HEK293 (cell line): ENCODE results near the gene SPEM2.
A peak's percentile ranks its signal among the peaks of the same experiment; 100 is the strongest.

Experiments used
- CTCF ChIA-PET: fragments of 350-600 bp; formaldehyde crosslinking; extraction: SDS; loops from one replicate; lab custom pipeline; 2021; ENCODE audit warnings: antibody characterized with exemption; lab: Yijun Ruan, JAX
- POLR2A ChIA-PET: fragments of 300-600 bp; formaldehyde crosslinking; extraction: SDS; loops from one replicate; lab custom pipeline; 2020; ENCODE audit warnings: antibody characterized with exemption, inconsistent platforms; lab: Yijun Ruan, JAX
- H3K27ac ChIP-seq: fragments of 200-500 bp; sonication (Bioruptor generic); 2 replicates; pipeline ENCODE4 v1.5.1; 2014; ENCODE audit warnings: low read depth, low read length, control low read depth, inconsistent platforms; ENCODE audit errors: extremely low read depth
- H3K36me3 ChIP-seq, 2 experiments: fragments of 200-500 bp in 1 of 2; sonication (Bioruptor generic) in 1 of 2; 1 replicate in 1 of 2; 2 replicates in 1 of 2; pipeline ENCODE4 v1.5.1; 2014 to 2017; ENCODE audit warnings: inconsistent platforms in 2 of 2, low read length in 2 of 2; ENCODE audit not compliant: control insufficient read depth in 2 of 2, insufficient read depth in 1 of 2
- H3K4me1 ChIP-seq: fragments of 200-500 bp; sonication (Bioruptor generic); 2 replicates; pipeline ENCODE4 v1.5.1; 2014; ENCODE audit warnings: mild to moderate bottlenecking, low read length, inconsistent platforms; ENCODE audit not compliant: control insufficient read depth, insufficient read depth
- H3K4me3 ChIP-seq: 2 replicates; pipeline ENCODE4 v1.5.1; 2011; ENCODE audit warnings: low read depth, mild to moderate bottlenecking, control low read depth, low read length, moderate library complexity
- H3K9me3 ChIP-seq: fragments of 200-500 bp; sonication (Bioruptor generic); 2 replicates; pipeline ENCODE4 v1.5.1; 2014; ENCODE audit warnings: low read depth, low read length, inconsistent platforms; ENCODE audit not compliant: control insufficient read depth, insufficient read depth
- GLIS2 ChIP-seq: fragments of 450-650 bp; formaldehyde crosslinking; IDR thresholded peaks from 2 replicates; pipeline ENCODE4 v1.5.1; 2016; ENCODE audit warnings: missing biosample characterization, missing genetic modification characterization
- MZF1 ChIP-seq: fragments of 450-650 bp; formaldehyde crosslinking; IDR thresholded peaks from 2 replicates; pipeline ENCODE4 v1.5.1; 2017; ENCODE audit warnings: missing biosample characterization, missing genetic modification characterization, borderline replicate concordance
- PATZ1 ChIP-seq: fragments of 450-650 bp; formaldehyde crosslinking; IDR thresholded peaks from 2 replicates; pipeline ENCODE4 v1.5.1; 2016; ENCODE audit warnings: missing biosample characterization, missing genetic modification characterization
- PRDM1 ChIP-seq: fragments of 450-650 bp; formaldehyde crosslinking; IDR thresholded peaks from 2 replicates; pipeline ENCODE4; 2016; ENCODE audit warnings: missing biosample characterization, missing genetic modification characterization
- REPIN1 ChIP-seq: fragments of 450-650 bp; formaldehyde crosslinking; IDR thresholded peaks from 2 replicates; pipeline ENCODE4 v1.5.1; 2017; ENCODE audit warnings: missing biosample characterization, missing genetic modification characterization, low read depth
- SP2 ChIP-seq: fragments of 450-650 bp; formaldehyde crosslinking; IDR thresholded peaks from 2 replicates; pipeline ENCODE4 v1.5.1; 2016; ENCODE audit warnings: missing biosample characterization, missing genetic modification characterization
- SP3 ChIP-seq: fragments of 450-650 bp; formaldehyde crosslinking; IDR thresholded peaks from 2 replicates; pipeline ENCODE4 v1.5.1; 2016; ENCODE audit warnings: missing biosample characterization, missing genetic modification characterization
- SP7 ChIP-seq: fragments of 450-650 bp; formaldehyde crosslinking; IDR thresholded peaks from 2 replicates; pipeline ENCODE4 v1.5.1; 2016; ENCODE audit warnings: missing biosample characterization, missing genetic modification characterization
- ZBTB17 ChIP-seq: fragments of 450-650 bp; formaldehyde crosslinking; IDR thresholded peaks from 2 replicates; pipeline ENCODE4 v1.5.1; 2016; ENCODE audit warnings: missing biosample characterization, missing genetic modification characterization
- ZBTB7A ChIP-seq: fragments of 450-650 bp; formaldehyde crosslinking; IDR thresholded peaks from 2 replicates; pipeline ENCODE4 v1.5.1; 2016; ENCODE audit warnings: low read depth, missing biosample characterization, missing genetic modification characterization
- ZFHX2 ChIP-seq: fragments of 450-650 bp; formaldehyde crosslinking; conservative IDR thresholded peaks from 2 replicates; pipeline ENCODE4 v1.5.1; 2016; ENCODE audit warnings: missing biosample characterization, missing genetic modification characterization
- ZFP41 ChIP-seq: fragments of 450-650 bp; formaldehyde crosslinking; IDR thresholded peaks from 2 replicates; pipeline ENCODE4 v1.5.1; 2016; ENCODE audit warnings: missing biosample characterization, missing genetic modification characterization, borderline replicate concordance
- ZNF132 ChIP-seq: fragments of 450-650 bp; formaldehyde crosslinking; IDR thresholded peaks from 2 replicates; pipeline ENCODE4 v1.5.1; 2017; ENCODE audit warnings: missing biosample characterization, missing genetic modification characterization, borderline replicate concordance
- ZNF335 ChIP-seq: fragments of 450-650 bp; formaldehyde crosslinking; conservative IDR thresholded peaks from 2 replicates; pipeline ENCODE4 v1.5.1; 2016; ENCODE audit warnings: missing biosample characterization, missing genetic modification characterization
- ZNF366 ChIP-seq: fragments of 450-650 bp; formaldehyde crosslinking; conservative IDR thresholded peaks from 2 replicates; pipeline ENCODE4 v1.5.1; 2016; ENCODE audit warnings: missing biosample characterization, missing genetic modification characterization
- ZNF394 ChIP-seq: fragments of 450-650 bp; formaldehyde crosslinking; IDR thresholded peaks from 2 replicates; pipeline ENCODE4 v1.5.1; 2016; ENCODE audit warnings: missing biosample characterization, missing genetic modification characterization, mild to moderate bottlenecking, moderate library complexity, borderline replicate concordance
- ZNF600 ChIP-seq: fragments of 450-650 bp; formaldehyde crosslinking; IDR thresholded peaks from 2 replicates; pipeline ENCODE4 v1.5.1; 2016; ENCODE audit warnings: missing biosample characterization, missing genetic modification characterization
- ZNF692 ChIP-seq: fragments of 450-650 bp; formaldehyde crosslinking; IDR thresholded peaks from 2 replicates; pipeline ENCODE4 v1.5.1; 2016; ENCODE audit warnings: missing biosample characterization, missing genetic modification characterization
- TF ChIP-seq, protein P1 (sequence below): fragments of 450-650 bp; formaldehyde crosslinking; IDR thresholded peaks from 2 replicates; pipeline ENCODE4 v1.5.1; 2016; ENCODE audit warnings: missing biosample characterization, missing genetic modification characterization
- TF ChIP-seq, protein P2 (sequence below): fragments of 450-650 bp; formaldehyde crosslinking; IDR thresholded peaks from 2 replicates; pipeline ENCODE4 v1.5.1; 2016; ENCODE audit warnings: missing biosample characterization, missing genetic modification characterization

The SPEM2 gene

DNA sequence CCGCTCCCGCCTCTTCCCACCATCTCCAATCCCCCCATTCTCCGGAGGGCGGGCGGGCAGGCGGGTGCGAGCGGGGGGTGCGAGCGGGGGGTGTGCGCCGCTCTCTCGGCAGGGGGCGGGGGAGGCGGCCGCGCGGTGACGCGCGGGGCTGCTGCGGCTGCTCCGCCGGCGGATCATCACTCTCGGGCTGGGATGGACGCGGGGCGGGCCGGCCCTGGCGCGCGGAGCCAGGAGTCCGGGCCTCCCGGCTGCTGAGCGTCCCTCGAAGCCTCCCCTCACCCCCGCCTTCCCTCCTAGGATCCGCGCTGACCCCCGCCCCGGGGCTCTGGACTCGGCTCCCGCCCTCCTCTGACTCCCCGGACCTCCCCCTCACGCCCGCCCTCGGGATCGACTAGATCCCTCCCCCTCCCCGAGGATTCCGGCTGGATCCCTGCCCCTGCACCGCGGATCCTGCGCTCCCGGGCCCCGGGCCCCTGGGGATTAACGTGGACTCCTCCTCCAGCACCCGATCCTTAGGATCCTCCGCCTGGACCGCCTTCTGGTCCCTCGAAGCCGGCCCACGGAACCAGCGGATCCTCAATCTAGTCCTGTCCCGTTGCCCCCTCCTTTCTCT lies 20.6 kb upstream of the SPEM2 start (continued):
- TF ChIP-seq MZF1 (tag by site-specific recombination) = no peak
- TF ChIP-seq SP2 (tag by site-specific recombination) = peak; percentile 61
- TF ChIP-seq ZFP41 (tag by site-specific recombination) = no peak

GRCh38 chr17:7405350-7406234 lies 19.8 kb upstream of the SPEM2 start:
- CTCF ChIA-PET = interaction anchor here (1.0 to 1.7 kb wide), 2 partner anchors 13 to 31 kb away, joined by 4 to 5 read pairs; no protein-coding TSS in a partner anchor
- Histone ChIP-seq H3K36me3 (peaks cover 9 to 29% of the 10 kb centered on the region in 2 experiments; a peak in 2 of 3 replicates), H3K9me3 (no peaks in the 10 kb centered on the region), H3K4me1 (peaks cover 8% of the 10 kb centered on the region)
- peak; percentile 60; the same call in 1 of the 2 replicates for TF ChIP-seq ZNF600 (tag by site-specific recombination)
- TF ChIP-seq ZNF394 (tag by site-specific recombination) = no peak
- TF ChIP-seq ZNF335 (tag by site-specific recombination) = peak; percentile 19
- TF ChIP-seq REPIN1 = no peak
- TF ChIP-seq GLIS2 (tag by site-specific recombination) = peak; percentile 21; the same call in 1 of the 2 replicates
- TF ChIP-seq ZBTB7A (tag by site-specific recombination) = peak; percentile 11; the same call in 1 of the 2 replicates
- TF ChIP-seq, protein P1, sequence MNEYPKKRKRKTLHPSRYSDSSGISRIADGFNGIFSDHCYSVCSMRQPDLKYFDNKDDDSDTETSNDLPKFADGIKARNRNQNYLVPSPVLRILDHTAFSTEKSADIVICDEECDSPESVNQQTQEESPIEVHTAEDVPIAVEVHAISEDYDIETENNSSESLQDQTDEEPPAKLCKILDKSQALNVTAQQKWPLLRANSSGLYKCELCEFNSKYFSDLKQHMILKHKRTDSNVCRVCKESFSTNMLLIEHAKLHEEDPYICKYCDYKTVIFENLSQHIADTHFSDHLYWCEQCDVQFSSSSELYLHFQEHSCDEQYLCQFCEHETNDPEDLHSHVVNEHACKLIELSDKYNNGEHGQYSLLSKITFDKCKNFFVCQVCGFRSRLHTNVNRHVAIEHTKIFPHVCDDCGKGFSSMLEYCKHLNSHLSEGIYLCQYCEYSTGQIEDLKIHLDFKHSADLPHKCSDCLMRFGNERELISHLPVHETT (tag by site-specific recombination) = peak; percentile 32; the same call in 1 of the 2 replicates
- peak; percentile 35; the same call in 1 of the 2 replicates for TF ChIP-seq ZNF692 (tag by site-specific recombination)
- peak; percentile 75 for TF ChIP-seq PATZ1
- no peak for TF ChIP-seq ZNF132
- peak; percentile 91 for TF ChIP-seq ZNF366 (tag by site-specific recombination)
- TF ChIP-seq ZFHX2 (tag by site-specific recombination) = 0 out of 2 replicates have a peak, but pooled peaks have one; percentile 25
- peak; percentile 82 for TF ChIP-seq ZBTB17 (tag by site-specific recombination)
- TF ChIP-seq, protein P2, sequence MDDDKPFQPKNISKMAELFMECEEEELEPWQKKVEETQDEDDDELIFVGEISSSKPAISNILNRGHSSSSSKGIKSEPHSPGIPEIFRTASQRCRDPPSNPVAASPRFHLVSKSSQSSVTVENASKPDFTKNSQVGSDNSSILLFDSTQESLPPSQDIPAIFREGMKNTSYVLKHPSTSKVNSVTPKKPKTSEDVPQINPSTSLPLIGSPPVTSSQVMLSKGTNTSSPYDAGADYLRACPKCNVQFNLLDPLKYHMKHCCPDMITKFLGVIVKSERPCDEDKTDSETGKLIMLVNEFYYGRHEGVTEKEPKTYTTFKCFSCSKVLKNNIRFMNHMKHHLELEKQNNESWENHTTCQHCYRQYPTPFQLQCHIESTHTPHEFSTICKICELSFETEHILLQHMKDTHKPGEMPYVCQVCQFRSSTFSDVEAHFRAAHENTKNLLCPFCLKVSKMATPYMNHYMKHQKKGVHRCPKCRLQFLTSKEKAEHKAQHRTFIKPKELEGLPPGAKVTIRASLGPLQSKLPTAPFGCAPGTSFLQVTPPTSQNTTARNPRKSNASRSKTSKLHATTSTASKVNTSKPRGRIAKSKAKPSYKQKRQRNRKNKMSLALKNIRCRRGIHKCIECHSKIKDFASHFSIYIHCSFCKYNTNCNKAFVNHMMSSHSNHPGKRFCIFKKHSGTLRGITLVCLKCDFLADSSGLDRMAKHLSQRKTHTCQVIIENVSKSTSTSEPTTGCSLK (tag by site-specific recombination) = no peak
- peak; percentile 41; the same call in 1 of the 2 replicates for TF ChIP-seq SP3
- 0 out of 2 replicates have a peak, but pooled peaks have one; percentile 5 for TF ChIP-seq SP7 (tag by site-specific recombination)
- TF ChIP-seq PRDM1 (tag by site-specific recombination) = peak; percentile 91
- TF ChIP-seq, all 188 proteins: peak for 13
- peak overlapping the region; percentile 69 for H3K4me3 ChIP-seq
- H3K27ac ChIP-seq = peak overlapping the region; percentile 31; the same call in 1 of the 2 replicates
- POLR2A ChIA-PET = interaction anchor here (0.6 to 3.2 kb wide), 6 partner anchors 11 to 1357 kb away, joined by 3 to 31 read pairs (median 4); partner anchors contain the start of genes POLR2A and TMEM102
